Left hindlimb (tissue), 1 donor: ENCODE measurements around the gene UNC80.

ENCODE experiments used
- DNase-seq: peaks from one replicate; pipeline ENCODE4 v3.0.0-alpha.2; 2018

UNC80 gene

DNA sequence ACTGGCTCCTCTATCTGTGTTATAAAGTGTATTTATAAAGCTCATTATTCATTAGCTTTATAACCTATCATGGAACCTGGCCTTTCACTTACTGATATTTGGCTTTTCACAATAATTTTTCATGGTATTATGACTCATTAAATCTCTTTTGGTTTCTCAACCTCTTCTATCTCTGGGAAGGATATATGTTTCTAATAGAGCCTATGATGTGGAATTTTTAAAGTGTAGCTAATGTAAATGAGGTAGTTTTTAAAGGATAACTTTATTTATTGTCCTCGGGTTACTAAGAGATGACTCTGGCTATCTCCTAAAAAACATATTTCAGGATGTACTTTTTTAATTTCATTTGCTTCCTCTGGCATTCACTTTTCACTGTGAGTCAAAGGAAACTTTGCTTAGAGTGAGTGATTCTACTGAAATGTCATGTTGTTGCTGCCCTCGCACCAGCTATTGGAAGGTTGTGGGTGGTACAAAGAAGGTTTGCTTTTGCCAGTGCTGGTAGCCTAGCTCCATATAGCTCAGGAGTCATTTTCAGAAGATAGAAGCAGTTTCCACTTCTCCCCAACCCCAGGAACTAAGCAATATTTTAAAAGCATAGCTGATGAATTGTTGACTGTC lies 145.6 kb downstream of the UNC80 start:
- DNase-seq: no peak

DNA sequence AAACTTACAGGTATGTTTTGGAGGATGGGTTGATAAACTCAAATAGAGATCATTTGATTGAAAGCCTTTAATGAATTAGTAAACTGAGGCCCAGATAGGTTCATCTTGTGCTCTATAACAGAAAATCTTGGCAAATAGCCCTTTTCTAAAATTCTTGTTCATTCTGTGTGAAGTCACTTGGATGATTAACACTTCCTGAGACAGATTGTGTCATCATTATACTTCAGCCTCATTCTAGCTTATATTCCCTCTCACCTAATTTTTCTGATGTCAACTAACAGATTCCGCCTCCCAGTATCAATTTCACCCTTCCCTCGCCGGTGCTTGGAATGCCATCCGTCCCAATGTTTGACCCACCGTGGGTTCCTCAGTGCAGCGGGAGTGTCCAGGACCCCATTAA lies 146.6 kb downstream of the UNC80 start:
- DNase-seq: no peak

DNA sequence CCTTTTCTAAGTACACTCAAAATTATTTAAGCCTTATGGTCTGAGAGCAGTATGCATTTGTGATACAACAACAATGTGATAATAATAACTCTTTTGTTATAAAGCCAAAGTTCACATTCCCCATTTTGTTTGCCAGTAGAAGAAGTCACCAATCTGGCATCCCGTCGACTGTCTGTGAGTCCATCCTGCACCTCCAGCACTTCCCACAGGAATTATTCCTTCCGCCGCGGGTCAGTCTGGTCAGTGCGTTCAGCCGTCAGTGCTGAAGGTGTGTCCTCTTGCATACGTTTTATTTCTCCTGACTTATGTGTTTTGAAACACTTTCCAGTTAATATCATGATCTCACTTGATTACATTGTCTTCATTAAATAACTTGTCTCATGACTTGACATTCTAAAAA lies 150.5 kb downstream of the UNC80 start:
- DNase-seq: no peak

DNA sequence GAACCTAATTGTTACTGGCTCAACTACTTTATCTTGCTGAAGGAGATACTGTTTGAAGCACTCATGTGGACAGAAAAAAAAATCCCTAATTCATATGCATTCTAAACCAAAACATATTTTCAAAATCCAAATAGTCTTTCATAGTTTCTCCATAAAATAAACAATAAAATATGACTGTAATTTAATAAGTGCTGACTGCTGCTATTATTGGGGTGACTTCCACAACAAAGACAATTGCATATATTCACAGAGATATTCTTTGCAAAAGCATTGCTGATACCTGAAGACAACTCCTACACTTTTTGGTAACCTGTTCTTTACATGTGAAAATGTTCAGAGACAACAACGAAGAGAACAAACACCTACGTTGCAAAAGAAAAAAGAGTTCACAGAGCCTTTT lies 157.7 kb downstream of the UNC80 start:
- no peak for DNase-seq

DNA sequence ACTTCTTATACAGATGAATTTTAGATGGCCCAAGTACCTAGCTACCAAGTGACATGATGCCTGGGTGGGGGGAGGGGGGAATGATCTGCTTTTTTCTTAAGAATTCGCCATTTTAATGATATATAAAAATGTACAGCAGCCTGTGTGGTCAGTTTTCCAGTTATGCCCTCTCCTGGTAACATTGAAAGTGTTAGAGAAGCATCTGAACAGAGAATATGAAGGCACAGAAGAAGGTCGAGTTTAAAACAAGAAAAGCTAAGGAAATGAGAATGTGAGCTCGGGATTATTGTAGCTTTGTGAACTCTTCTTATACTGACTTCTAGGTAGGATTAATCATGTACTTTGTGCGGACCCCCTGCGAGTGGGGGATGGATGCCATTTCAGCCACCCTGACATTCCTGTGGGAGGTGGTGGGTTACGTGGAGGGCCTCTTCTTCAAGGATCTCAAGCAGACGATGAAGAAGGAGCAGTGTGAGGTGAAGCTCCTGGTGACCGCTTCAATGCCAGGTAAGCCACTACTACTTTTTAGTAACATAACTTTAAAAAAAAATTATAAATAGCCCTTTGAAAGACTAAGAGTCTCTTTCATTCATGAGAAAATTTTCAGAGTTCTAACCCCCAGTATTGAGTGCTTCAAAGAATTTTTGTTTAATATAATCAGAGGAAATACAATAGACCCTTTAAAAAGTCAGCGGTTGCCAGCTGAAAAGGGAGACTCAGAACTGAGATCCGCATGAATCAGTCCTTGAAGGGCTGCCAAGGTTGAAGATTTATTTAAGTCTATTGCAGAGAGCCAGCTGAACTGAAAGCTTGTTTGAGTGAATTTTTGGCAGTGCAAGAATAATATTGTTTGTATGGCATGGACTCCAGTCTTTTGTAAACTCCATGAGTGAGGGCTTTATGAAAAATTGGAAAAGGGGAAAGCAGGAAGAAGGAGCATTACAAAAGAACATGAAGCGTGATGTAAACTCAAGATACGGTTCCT lies 162.2 kb downstream of the UNC80 start:
- no peak for DNase-seq

DNA sequence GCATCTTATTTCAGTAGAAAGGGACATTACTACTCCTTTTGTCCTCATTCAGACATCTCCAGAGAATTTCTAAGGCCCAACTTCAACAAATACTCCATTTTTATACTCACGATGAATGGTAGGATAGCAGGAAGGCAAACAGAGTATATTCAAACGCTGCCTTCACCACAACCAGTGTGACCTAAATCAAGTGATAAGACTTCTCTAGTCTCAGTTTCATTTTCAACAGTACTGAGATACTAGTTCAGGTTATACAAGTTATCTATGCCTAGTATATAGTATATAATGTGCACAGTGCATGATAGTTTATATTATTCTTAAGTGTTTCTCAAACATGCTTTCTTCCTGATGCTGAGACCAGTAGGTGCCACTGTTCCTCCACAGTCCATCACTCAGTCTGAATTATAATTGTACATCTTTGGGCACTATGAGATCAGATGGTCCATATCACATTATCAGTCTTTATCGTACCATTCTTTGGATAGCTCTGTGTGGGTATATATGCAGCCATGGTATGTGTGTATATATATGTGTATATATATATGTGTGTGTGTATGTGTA lies 164.6 kb downstream of the UNC80 start:
- no peak for DNase-seq

DNA sequence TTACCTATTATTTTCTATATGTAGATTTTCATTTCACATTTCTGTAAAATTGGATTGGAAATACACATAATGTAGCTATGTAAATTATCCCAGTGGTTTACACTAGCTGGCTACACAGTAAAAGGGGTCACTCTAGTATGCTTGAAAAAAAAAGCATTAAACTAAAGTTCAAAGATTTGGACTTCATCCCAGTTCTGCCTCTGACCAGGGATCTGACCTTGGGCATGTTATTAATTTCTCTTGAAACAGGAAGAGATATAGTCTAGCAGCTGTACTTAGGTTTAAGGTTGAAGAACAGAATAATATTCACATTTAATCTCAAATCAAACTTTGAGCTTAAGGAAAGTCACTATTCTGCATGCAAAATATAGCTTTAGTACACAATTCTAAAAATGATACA lies 166.3 kb downstream of the UNC80 start:
- DNase-seq: no peak

DNA sequence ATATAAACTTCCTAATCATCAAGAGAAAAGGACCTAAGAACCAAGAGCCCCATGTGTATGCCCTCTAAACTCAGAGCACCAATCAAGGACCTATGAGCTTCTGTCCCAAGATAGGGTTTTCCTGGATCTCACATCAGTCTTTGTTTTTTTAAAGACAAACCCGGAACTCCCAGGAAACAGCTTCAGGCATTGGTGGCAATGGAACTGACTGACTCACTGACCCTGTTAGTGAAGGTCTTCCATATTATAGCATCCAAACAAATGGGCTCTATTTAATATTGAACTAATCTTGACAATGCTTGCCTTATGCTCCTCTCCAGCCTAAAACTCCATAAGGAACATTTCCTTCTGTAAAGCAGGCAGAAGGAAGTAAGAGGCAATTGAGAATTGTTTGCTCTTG lies 167.3 kb downstream of the UNC80 start:
- no peak for DNase-seq

DNA sequence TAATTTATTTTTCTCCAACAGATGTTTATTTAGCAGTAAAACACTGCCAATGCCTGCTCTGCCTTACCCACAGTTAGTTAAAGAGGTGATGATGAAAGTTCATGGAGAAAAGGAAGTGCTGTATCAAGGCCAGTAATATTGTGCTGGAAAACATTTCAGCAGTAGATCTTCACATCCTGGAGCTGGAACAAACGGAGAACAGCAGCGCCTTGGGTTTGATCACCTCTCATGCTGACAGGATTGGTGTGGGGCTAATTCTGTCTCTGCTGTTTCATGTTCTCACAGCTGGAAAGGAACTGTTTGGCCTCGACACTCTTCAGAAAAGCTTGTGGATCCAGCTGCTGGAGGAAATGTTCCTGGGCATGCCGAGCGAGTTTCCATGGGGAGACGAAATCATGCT lies 169.3 kb downstream of the UNC80 start:
- no peak for DNase-seq

DNA sequence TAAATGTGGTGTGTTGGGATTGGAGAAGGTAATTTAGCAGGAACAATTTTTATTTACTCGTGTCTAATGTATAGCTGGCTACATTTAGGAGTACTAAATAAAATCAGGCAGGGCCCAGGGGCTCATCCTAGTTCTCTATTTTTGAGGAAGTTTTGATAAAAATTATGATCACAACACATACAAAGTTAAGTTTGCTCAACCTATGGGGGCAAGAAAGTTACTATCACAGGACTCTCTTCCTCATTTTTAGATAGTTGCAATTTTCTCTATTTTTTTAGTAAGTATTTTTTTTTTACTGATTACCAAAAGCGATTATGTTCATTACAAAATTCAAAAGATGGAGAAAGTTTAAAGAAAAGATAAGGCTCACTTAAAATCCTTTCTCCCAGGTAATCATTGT lies 170.8 kb downstream of the UNC80 start:
- no peak for DNase-seq

DNA sequence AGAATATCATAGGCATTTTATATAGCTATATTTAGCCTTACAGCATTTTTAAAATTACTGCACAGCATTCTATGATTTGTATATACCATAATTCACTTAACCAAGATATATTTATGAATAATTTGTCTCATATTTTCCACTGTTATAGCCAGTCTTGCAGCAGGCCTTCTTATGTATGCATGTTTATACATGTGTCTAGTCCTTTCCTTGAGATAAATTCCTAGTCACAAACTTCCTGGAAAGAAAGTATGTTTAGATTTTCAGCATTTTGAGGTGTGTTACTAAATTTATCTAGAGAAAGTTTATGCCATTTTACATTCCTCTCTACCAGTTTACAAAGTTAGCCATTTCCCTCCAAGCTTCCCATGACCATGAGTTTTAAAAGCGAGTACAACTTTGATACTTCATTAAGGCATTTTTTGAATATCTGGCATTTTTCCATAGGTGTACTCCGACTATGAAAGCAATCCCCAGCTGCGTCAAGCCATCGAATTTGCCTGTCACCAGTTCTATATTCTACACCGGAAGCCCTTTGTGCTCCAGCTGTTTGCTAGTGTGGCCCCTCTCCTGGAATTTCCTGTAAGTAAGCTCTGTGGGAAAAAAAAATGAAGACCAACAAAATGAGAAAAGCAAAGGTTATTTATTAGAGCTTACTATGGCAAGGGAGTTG lies 171.4 kb downstream of the UNC80 start:
- peak; percentile 40 for DNase-seq

DNA sequence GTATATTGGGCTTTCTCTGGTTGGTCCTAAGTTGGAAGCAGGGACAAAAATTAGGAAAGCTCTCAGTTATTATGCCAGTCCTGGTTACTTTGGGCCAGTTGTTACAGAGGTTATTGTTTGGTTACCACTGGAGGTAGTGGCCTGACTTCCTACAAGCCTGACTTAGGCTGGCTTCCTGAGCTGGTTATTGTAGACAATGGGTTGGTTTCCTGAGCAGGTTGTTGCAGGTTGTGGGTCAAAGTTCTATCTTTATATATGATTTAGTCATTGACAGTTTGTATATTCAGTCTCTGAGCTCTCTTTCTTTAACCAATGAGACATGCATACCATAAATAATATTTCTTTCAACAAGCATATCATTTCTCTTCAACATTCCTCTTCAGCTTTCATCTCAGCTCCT lies 172.1 kb downstream of the UNC80 start:
- DNase-seq: no peak

DNA sequence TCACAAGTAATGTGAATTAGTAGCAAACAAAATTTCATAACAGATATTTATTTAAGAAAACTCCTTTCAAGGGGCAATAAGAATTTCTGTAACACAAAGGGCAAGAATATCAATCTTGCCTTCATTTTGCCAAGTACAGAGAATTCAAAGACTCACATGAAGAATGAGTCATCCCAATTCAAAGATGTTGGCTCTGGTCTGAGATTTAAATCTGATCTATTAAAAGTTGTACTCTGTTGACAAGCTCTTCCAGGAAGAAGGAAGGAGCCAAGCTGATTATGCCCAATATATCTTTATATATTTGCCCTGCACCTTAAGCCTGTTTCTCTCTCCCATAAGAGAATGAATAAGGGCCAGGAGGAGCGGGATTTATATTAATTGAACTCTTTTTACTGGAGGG lies 174.9 kb downstream of the UNC80 start:
- DNase-seq: no peak

DNA sequence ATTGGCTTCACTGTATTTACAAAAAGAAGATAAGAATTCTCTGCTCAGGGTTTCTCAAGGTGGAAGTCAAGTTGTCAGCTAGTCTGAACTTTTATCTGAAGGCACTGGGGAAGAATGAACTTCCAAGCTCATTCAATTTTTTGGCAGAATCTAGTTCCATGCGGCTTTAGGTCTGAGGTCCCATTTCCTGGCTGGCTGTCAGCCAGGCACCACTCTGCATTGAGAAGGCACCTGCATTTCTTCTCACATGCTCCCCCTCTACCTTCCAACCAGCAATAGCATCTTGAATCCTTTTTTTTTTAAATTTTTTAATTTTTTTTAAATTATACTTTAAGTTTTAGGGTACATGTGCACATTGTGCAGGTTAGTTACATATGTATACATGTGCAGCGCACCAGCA lies 184.6 kb downstream of the UNC80 start:
- DNase-seq: no peak

DNA sequence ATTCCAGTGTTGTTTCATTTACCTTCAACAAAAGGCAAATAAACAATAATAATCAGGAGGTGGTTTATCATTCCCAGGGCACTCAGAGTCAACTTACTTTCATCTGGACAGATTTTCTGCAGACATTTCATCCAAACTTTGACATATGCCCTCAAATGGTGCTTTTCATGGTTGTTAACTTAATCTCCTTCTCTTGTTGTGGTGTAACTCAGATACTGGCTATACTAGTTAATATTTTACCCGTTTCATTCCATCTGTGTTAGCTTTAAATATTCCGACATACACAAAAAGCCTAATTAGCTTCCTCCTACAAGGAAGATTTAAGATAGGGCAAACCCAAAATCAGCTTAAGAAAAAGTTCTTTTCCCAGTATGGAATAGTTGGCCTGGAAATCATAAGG lies 186.4 kb downstream of the UNC80 start:
- DNase-seq: no peak

DNA sequence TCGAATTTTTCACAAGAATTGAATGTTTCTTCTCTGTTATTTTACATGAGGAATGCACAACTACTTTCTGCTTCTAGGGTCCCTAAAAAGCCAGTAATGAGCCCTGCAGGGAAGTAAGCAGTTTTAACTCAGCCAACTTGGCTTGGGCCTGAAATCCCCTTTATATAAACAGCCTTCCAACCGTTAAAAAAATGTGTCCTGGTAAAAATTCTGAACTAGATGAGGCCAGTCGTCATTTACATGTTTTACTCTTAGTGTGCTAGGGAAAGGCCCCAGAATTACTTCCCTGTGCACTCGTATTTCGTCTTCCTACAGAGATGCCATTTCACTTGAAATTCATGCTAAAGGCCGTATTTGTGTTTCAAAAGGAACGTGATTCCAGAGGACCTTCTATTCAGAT lies 188.4 kb downstream of the UNC80 start:
- no peak for DNase-seq

DNA sequence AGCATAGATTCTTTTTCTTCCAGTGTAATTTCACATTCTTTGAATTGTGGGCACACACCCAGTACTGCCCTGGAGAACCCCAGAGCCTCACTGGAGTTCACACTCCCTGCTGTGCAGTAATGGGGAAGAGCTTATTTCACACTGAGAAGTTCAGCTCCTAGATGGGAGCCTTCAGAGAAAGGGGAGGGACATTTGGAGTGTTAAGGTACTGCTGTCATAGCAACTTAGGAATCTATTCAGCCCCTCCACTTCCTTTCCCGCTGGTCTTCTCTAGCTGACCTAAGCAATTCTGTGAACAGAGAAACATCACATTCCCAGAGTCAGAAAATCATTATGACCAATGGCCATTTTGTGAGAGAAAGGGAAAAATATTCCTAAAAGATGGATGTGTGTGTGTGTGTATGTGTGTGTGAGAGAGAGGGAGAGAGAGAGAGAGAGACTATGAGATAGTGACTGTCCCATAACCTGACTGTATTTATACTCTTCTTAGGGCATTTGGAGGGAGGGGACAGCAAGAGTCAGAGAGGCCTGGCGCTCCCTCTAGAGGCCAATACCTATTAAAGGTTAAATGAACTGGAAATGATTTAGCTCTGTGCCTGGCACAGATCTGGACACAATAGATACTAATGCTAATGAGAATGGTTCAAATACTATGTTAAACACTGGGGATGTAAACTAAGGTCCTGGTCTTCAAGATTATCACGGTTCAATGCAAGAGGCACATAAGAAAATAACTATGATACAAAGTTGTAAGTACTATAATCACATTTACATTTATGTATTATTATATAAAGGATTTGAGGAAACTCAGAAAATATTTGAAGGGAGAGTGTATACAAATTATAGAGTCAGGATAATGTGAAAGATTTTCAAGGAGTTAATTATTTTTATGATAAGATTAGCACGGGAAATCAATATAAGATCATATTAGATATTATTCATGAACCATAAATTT lies 189.3 kb downstream of the UNC80 start:
- DNase-seq: peak; percentile 40

DNA sequence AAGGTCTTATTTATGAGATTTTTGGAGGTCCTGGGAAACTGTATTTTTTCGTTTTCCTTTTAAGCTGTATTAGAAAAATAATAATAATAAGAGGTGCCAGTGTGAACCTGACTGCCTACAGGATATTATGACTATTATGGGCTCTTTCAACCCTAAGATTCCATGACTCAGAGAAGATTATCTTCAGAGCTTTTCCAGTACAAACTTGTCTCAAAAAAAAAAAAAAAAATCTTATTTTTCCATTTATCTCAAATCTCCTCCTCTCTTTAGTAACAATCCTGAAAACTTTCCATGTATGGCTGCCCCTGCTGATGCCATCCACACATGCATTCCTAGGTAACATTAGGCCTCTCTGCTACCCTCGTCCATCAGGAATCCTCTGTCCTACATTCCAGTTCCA lies 194.1 kb downstream of the UNC80 start:
- DNase-seq: no peak

DNA sequence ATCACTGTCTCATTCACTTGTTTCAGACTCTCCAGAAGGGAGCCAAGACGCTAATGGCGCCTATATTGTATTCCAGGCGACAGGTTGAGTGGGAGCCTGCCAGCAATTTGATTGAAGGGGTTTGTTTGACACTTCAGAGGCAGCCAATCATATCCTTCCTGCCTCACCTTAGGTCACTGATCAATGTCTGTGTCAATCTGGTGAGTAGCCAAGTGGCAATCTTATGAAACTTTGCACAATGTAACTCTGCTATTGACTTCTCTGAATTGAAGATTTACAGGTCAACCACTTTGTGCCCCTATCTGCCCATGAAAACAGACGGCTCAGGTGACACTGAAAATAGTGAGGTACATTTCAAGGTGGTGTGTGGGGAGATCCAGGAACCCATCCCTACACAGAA lies 198.1 kb downstream of the UNC80 start:
- no peak for DNase-seq

DNA sequence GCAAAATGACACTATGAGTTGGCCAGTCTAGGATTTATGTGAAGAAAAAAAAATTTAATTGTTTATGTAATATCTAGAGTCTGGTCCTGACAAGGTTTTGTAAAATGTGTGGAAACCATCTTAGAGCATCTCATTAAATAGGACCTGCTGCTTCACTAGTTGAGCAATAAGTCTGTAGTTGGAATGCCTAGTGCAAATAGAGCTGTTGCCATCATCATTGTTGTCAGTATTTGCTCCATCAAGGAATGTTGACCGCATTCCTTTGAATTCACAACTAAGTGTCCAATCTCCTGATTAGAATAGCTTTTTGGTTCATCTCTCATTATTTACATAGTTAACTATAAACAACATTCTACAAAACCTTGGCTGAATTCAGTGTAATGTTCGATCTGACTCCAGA lies 198.6 kb downstream of the UNC80 start:
- no peak for DNase-seq

DNA sequence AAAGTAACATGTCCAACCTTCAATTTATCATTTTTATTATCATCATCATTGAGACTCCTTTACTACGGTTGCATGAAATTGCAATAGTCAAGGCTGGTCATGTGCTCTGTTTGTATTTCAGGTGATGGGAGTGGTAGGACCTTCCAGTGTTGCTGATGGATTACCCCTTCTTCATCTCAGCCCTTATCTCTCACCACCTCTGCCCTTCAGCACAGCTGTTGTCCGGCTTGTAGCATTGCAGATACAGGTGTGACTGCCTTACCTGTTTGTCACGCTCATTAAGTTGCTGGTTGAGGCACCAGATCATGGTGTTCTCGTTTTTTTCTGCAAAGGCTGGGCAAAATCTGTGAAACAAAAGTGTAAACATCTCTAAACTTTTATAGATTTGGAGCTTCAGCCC lies 199.1 kb downstream of the UNC80 start:
- no peak for DNase-seq

DNA sequence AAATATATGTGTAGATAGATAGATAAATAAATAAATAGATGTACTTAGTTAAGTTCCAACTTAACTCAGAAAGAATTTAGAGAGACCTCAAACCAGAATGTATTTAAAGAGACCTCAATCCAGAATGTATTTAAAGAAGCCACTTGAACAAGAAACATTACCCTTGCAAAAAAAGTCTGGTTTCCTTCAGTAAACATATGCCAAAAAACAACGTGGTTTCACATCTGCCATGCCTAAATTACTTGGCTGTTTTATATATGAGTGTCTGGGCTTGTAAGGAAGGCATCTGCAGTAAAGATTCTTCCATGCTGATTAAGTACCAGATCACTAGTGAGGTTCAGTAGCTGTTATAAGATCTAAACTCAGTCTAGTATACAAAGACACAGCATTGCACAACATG lies 201.7 kb downstream of the UNC80 start:
- no peak for DNase-seq
